Suprapubic skin (tissue), 4 donors: ENCODE measurements around the gene SRSF8.

ENCODE experiments used
- CTCF ChIP-seq, 2 donors: fragments of 200-600 bp in 1 of 2; fragments of 450-650 bp in 1 of 2; sonication (generic) in 1 of 2; IDR thresholded peaks; one replicate each; pipeline ENCODE4 v1.5.1; 2016 to 2019; ENCODE audit warnings: antibody characterized with exemption in 2 of 2, mild to moderate bottlenecking in 1 of 2, moderate library complexity in 1 of 2
- EP300 ChIP-seq: sonication (generic); formaldehyde crosslinking; IDR thresholded peaks from one replicate; pipeline ENCODE4 v1.6.1; 2017; ENCODE audit warnings: antibody characterized with exemption
- POLR2A ChIP-seq, 2 donors: fragments of 450-650 bp; IDR thresholded peaks; one replicate each; pipeline ENCODE4 v1.6.1; 2017; ENCODE audit warnings: antibody characterized with exemption in 2 of 2, mild to moderate bottlenecking in 2 of 2, moderate library complexity in 2 of 2
- POLR2AphosphoS5 ChIP-seq, 3 donors: sonication (generic); formaldehyde crosslinking; IDR thresholded peaks; one replicate each; pipeline ENCODE4 v1.6.1; 2017; ENCODE audit warnings: antibody characterized with exemption in 3 of 3

DNA sequence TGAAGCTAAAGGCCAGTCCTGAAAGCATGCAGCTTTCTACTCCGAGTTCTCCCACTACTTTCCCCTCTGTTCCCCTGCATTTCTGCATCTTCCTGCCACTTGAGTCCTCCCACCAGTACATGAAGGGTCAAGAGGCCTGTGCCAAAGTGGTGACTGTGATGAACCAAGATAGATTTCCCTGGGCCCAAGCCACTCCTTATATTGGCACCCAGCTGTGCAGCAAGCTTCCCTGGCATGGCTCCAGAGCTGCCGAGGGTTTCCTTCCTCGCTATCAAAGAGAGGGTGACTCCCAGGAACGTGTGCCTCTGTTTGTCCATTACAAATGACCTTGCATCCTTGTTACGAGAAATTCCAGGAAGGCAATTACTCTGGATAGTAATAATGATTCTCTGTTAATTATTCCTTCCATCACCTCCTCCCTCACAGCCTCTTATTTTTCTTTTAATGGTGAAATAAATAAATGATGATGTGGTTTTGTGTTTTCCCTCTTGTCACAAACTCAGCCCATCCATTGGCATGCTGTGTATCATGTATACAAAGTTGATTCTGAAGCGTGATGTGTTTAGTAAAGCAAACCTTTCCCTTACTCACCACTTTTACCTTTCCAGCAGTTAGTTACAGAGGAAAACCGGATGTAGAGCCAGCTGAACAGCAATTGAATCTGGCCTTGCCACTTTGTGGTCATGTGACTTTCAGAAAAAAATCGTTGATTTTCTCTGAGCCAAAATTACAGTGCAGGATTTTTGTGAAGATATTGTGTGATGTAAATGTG is 8.3 kb downstream of the SRSF8 start:
- TF ChIP-seq CTCF (IDR thresholded peaks at IDR 0.05) (no peak), POLR2A (IDR thresholded peaks at IDR 0.05) (no peak), POLR2AphosphoS5 (IDR thresholded peaks at IDR 0.05) (no peak), EP300 (no peak)
